GM19238 (cell line): ENCODE data around the gene PLCH1.
"Not testable (repeated sequence)": the region's sequence is repeated elsewhere in the genome, so short reads cannot be mapped to it uniquely, and the experiment has no call there.

Experiments
- DNase-seq: peaks from one replicate; pipeline ENCODE4 v3.0.0; 2011; ENCODE audit warnings: low spot score; ENCODE audit not compliant: insufficient read length

Gene PLCH1

GRCh38 chr3:155424323-155424710 is 320.6 kb downstream of the PLCH1 start:
- DNase-seq, result no peak

GRCh38 chr3:155423526-155424322 is 321.1 kb downstream of the PLCH1 start:
- DNase-seq, result no peak

GRCh38 chr3:155420881-155421486 is 323.9 kb downstream of the PLCH1 start:
- no peak for DNase-seq

GRCh38 chr3:155420406-155420805 is 324.5 kb downstream of the PLCH1 start:
- DNase-seq, result no peak

GRCh38 chr3:155418407-155418806 is 326.5 kb downstream of the PLCH1 start:
- no peak for DNase-seq

- DNase-seq, result no peak
Observed at GRCh38 chr3:155417119-155417517, 327.8 kb downstream of the PLCH1 start.

- DNase-seq, result no peak
Observed at GRCh38 chr3:155416500-155417118, 328.3 kb downstream of the PLCH1 start.

- no peak for DNase-seq
Observed at GRCh38 chr3:155412904-155413303, 332.0 kb downstream of the PLCH1 start.

GRCh38 chr3:155411500-155412223 is 333.2 kb downstream of the PLCH1 start:
- no peak for DNase-seq

GRCh38 chr3:155409336-155409735 is 335.5 kb downstream of the PLCH1 start:
- no peak for DNase-seq

- no peak for DNase-seq
Observed at GRCh38 chr3:155407971-155408370, 336.9 kb downstream of the PLCH1 start.

- DNase-seq, result no peak
Observed at GRCh38 chr3:155407331-155407730, 337.5 kb downstream of the PLCH1 start.

GRCh38 chr3:155404486-155404885 is 340.4 kb downstream of the PLCH1 start:
- no peak for DNase-seq

GRCh38 chr3:155402656-155403055 is 342.2 kb downstream of the PLCH1 start:
- DNase-seq, result no peak

- no peak for DNase-seq
Observed at GRCh38 chr3:155398046-155398445, 346.8 kb downstream of the PLCH1 start.

- not testable (repeated sequence) for DNase-seq
Observed at GRCh38 chr3:155394896-155395295, 350.0 kb downstream of the PLCH1 start.

GRCh38 chr3:155394240-155394639 is 350.6 kb downstream of the PLCH1 start:
- no peak for DNase-seq

- no peak for DNase-seq
Observed at GRCh38 chr3:155393316-155393715, 351.6 kb downstream of the PLCH1 start.

GRCh38 chr3:155392138-155392537 is 352.7 kb downstream of the PLCH1 start:
- DNase-seq, result no peak

- no peak for DNase-seq
Observed at GRCh38 chr3:155391551-155391958, 353.3 kb downstream of the PLCH1 start.

- no peak for DNase-seq
Observed at GRCh38 chr3:155391104-155391503, 353.8 kb downstream of the PLCH1 start.

GRCh38 chr3:155390351-155390750 is 354.5 kb downstream of the PLCH1 start:
- no peak for DNase-seq
